ENCODE data around the gene PRSS1.

DNA sequence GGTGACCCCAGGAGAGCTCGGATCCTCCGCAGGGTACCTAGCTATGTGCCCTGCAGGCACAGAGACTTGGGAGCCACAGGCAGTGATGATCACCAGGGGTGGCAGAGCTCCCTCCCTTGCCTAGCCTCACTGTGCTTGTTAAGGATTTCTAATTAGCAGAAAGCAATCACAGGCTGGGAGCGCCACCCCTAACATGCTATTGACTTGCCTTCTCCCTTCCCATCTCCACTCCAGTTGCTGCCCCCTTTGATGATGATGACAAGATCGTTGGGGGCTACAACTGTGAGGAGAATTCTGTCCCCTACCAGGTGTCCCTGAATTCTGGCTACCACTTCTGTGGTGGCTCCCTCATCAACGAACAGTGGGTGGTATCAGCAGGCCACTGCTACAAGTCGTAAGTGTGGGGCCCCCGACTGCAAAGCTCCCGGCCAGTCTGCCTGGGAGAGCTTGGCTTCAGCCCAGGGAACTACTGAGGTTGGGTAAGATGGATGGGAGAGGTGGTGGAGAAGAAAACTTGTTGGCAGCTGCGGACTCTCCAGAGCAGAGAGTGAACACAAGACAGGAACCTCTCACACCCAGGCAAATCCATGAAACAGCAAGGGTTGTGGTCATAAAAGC lies 1.2 kb downstream of the PRSS1 start:
- TF ChIP-seq, protein P1, sequence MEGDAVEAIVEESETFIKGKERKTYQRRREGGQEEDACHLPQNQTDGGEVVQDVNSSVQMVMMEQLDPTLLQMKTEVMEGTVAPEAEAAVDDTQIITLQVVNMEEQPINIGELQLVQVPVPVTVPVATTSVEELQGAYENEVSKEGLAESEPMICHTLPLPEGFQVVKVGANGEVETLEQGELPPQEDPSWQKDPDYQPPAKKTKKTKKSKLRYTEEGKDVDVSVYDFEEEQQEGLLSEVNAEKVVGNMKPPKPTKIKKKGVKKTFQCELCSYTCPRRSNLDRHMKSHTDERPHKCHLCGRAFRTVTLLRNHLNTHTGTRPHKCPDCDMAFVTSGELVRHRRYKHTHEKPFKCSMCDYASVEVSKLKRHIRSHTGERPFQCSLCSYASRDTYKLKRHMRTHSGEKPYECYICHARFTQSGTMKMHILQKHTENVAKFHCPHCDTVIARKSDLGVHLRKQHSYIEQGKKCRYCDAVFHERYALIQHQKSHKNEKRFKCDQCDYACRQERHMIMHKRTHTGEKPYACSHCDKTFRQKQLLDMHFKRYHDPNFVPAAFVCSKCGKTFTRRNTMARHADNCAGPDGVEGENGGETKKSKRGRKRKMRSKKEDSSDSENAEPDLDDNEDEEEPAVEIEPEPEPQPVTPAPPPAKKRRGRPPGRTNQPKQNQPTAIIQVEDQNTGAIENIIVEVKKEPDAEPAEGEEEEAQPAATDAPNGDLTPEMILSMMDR (IDR thresholded peaks at IDR 0.05): no peak
- no peak for TF ChIP-seq POLR2A (IDR thresholded peaks at IDR 0.05)

All from uterus (tissue), 2 donors.